Esophagus (tissue), 2 donors: ENCODE data around the gene HDGFL3. TPM values are rescaled to one million over a fixed set of nuclear protein-coding genes. Genes with fewer than 3 reads are reported as not detected.
"Not testable (repeated sequence)": the region's sequence is repeated elsewhere in the genome, so short reads cannot be mapped to it uniquely, and the experiment has no call there.

ENCODE experiments used
- H3K27ac ChIP-seq, 2 donors: one replicate each; pipeline ENCODE4 v1.5.1; 2013; ENCODE audit warnings: low read depth in 2 of 2, mild to moderate bottlenecking in 2 of 2, inconsistent platforms in 1 of 2, low read length in 1 of 2, moderate library complexity in 1 of 2
- H3K27me3 ChIP-seq, 2 donors: one replicate each; pipeline ENCODE4 v1.6.1; 2013; ENCODE audit warnings: low read length in 2 of 2, control low read depth in 1 of 2, mild to moderate bottlenecking in 1 of 2; ENCODE audit not compliant: insufficient read depth in 2 of 2, control insufficient read depth in 1 of 2
- H3K36me3 ChIP-seq, 2 donors: one replicate each; pipeline ENCODE4 v1.6.1; 2013; ENCODE audit warnings: low read length in 1 of 2; ENCODE audit not compliant: control insufficient read depth in 2 of 2, insufficient read depth in 2 of 2
- H3K4me1 ChIP-seq, 2 donors: one replicate each; pipeline ENCODE4 v1.6.1; 2013; ENCODE audit warnings: low read length in 1 of 2; ENCODE audit not compliant: control insufficient read depth in 2 of 2, insufficient read depth in 2 of 2
- H3K4me3 ChIP-seq, 2 donors: one replicate each; pipeline ENCODE4 v1.5.1; 2013; ENCODE audit warnings: low read length in 2 of 2, mild to moderate bottlenecking in 2 of 2, low read depth in 1 of 2, moderate library complexity in 1 of 2
- H3K9me3 ChIP-seq, 2 donors: one replicate each; pipeline ENCODE4 v1.6.1; 2013; ENCODE audit warnings: mild to moderate bottlenecking in 2 of 2, low read depth in 1 of 2, low read length in 1 of 2, moderate library complexity in 1 of 2; ENCODE audit not compliant: control insufficient read depth in 2 of 2, insufficient read depth in 1 of 2
- WGBS, 2 donors: extraction: QIAGEN DNeasy Blood & Tissue Kit; methylation state at CpG; one replicate each; pipeline ENCODE4 v1.1.7; 2013; 5-methylcytosine and 5-hydroxymethylcytosine counted together
- polyA plus RNA-seq, 2 donors: library from polyadenylated mRNA; stranded (reverse); fragments of 200-250 nt; gene quantifications; one replicate each; pipeline ENCODE4 v1.2.3, GENCODE V29; 2013
- donor health status: healthy with polysubstance abuse.
- donor health status: Bipolar disorder and iron deficiency.

The HDGFL3 gene
- polyA plus RNA-seq, 2 donors = 3.4 to 6.3 TPM

- Histone ChIP-seq H3K9me3 (no peaks in the 10 kb centered on the region), H3K4me3 (no peak overlapping the region), H3K27ac (no peak overlapping the region), H3K4me1 (no peaks in the 10 kb centered on the region), H3K27me3 (no peaks in the 10 kb centered on the region), H3K36me3 (no peaks in the 10 kb centered on the region)
- WGBS, 2 donors = 84 to 87% methylated on average over 1 of the region's 1 CpG
These were observed 54.3 kb downstream of the HDGFL3 start for GRCh38 chr15:83153288-83153687.

DNA sequence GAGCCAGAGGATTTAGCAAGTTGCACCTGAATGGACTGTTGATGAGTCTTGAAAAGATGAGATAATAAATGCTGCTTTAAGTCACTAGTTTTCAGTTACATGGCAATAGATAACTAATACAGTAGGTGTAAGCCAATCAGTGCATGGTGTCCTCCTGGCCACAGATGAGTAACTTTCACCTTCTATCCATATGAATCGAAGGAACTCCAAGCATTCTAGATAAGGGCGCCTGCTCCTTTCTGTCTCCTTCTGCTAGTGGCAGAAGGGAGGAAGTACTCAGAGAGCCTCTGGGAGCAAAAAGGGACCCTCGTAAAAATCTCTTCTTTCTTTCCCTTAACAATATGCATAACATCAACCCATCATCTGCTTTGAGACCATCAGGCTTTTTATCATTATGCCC, 62.9 kb downstream of the HDGFL3 start:
- H3K27me3 ChIP-seq = no peaks in the 10 kb centered on the region
- no peaks in the 10 kb centered on the region for H3K4me1 ChIP-seq
- H3K4me3 ChIP-seq = no peak overlapping the region
- H3K36me3 ChIP-seq = no peaks in the 10 kb centered on the region
- no peak overlapping the region for H3K27ac ChIP-seq
- WGBS, 2 donors = 93 to 99% methylated on average over 3 of the region's 3 CpGs
- H3K9me3 ChIP-seq = no peaks in the 10 kb centered on the region

DNA sequence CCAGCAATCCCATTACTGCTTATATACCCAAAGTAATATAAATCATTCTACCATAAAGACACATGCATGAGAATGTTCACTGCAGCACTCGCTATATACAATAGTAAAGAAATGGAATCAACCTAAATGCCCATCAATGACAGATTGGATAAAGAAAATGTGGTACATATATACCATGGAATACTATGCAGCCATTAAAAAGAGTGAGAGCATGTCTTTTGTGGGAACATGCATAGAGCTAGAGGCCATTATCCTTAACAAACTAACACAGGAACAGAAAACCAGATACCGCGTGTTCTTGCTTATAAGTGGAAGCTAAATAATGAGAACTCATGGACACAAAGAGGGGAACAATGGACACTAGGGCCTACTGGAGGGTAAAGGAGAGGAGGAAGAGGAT, 65.5 kb downstream of the HDGFL3 start:
- not testable (repeated sequence) for H3K4me1 ChIP-seq, H3K4me3 ChIP-seq, H3K36me3 ChIP-seq, H3K9me3 ChIP-seq, H3K27me3 ChIP-seq, H3K27ac ChIP-seq
- 98 to 99% methylated on average over 3 of the region's 3 CpGs for WGBS, 2 donors

GRCh38 chr15:83132861-83133523, 74.6 kb downstream of the HDGFL3 start:
- no peaks in the 10 kb centered on the region for H3K36me3 ChIP-seq
- no peaks in the 10 kb centered on the region for H3K9me3 ChIP-seq
- no peaks in the 10 kb centered on the region for H3K27me3 ChIP-seq
- no peak overlapping the region for H3K4me3 ChIP-seq
- whole genome bisulfite sequencing, 2 donors = 84 to 86% methylated on average over 4 of the region's 4 CpGs
- no peaks in the 10 kb centered on the region for H3K4me1 ChIP-seq
- H3K27ac ChIP-seq = no peak overlapping the region

DNA sequence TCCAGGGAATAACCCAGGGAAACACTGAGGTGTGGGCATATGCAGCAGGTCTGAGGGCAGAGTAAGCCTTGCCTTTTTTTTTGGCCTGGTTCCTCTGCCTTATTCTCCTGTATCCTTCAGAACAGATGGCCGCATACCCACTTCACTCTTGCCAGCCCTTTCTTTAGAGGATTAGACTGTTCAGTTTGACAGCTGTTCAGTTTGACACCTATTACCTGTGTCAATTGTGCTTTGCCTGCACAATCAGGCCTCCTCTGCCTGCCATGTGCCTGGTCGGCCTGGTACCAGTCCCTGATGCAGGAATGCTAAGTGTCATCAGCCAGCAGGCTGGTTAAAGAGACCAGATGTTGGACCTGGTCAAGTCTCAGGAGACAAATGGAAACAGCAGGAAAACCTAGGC, 77.8 kb downstream of the HDGFL3 start:
- WGBS, 2 donors = 84 to 90% methylated on average over 2 of the region's 2 CpGs
- Histone ChIP-seq H3K27ac (no peak overlapping the region), H3K4me1 (no peaks in the 10 kb centered on the region), H3K27me3 (no peaks in the 10 kb centered on the region), H3K36me3 (no peaks in the 10 kb centered on the region), H3K9me3 (no peaks in the 10 kb centered on the region), H3K4me3 (no peak overlapping the region)

DNA sequence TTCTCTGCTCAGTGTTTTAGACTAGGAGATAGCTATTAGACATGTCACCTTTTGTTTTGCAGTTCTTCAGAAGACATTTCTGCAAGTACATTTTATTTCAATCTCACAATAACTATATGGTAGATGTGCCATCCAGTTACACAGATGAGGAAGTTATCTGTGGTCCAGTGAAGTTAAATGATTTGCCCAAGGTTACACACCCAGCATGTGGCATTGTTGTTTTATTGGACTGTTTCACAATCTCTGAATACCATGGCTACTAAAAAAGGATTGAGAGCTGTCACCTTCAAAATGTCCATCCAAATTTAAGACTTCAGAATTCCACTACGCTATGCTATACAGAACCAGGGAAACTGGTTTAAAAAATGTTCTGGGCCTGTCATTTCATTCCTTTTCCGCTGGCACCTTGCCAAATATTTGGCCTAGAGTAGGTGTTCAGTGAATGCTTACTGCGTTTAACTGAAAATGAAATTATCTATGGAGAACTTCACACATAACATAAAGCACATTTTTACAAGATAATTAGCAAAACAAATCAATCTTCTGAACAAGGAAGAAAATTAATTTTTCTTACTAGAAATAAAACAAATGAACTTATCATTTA, 80.0 kb downstream of the HDGFL3 start:
- Histone ChIP-seq H3K4me1 (no peaks in the 10 kb centered on the region), H3K4me3 (no peak overlapping the region), H3K36me3 (no peaks in the 10 kb centered on the region), H3K27me3 (no peaks in the 10 kb centered on the region), H3K9me3 (no peaks in the 10 kb centered on the region), H3K27ac (no peak overlapping the region)
- WGBS, 2 donors = 61 to 68% methylated on average over 3 of the region's 3 CpGs

- Histone ChIP-seq H3K36me3 (no peaks in the 10 kb centered on the region), H3K4me3 (no peak overlapping the region), H3K9me3 (no peaks in the 10 kb centered on the region), H3K4me1 (no peaks in the 10 kb centered on the region), H3K27ac (no peak overlapping the region), H3K27me3 (no peaks in the 10 kb centered on the region)
- 94 to 95% methylated on average over 1 of the region's 1 CpG for WGBS, 2 donors
These were observed 84.1 kb downstream of the HDGFL3 start for GRCh38 chr15:83123529-83123928.

DNA sequence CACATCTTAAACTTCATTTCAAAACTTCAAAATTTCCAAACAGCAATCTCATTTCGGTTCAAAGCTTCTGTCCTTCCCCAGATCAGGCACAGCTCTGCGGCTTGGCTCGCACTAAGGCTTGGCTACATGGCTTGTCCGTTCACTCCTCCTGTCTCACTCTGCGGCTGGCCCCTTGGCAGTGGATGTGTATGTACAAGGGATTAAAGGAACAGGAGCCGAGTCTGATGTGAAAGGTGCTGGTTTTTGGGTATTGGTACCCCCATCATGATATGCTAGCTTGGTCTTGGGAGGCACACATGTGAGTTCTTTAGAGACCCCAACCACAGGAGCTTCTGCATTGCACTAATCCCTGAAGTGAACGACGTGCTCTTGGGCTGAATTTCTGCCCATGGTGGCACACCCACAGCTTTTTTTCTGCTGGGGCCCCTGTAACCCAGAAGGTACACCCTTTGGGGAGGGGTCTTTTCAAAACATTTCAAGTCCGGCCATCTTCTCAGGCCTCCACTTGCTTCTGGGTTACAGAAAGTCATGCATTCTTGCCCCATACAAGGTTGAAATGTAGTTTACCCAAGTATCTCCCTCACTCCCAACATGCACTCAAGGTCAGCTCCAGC, 87.5 kb downstream of the HDGFL3 start:
- 83 to 87% methylated on average over 9 of the region's 9 CpGs for WGBS, 2 donors
- Histone ChIP-seq H3K4me3 (no peak overlapping the region), H3K36me3 (no peaks in the 10 kb centered on the region), H3K4me1 (no peaks in the 10 kb centered on the region), H3K27ac (no peak overlapping the region), H3K27me3 (no peaks in the 10 kb centered on the region), H3K9me3 (no peaks in the 10 kb centered on the region)

GRCh38 chr15:83118968-83119367, 88.7 kb downstream of the HDGFL3 start:
- Histone ChIP-seq H3K27me3 (no peaks in the 10 kb centered on the region), H3K9me3 (no peaks in the 10 kb centered on the region), H3K4me1 (no peaks in the 10 kb centered on the region), H3K36me3 (no peaks in the 10 kb centered on the region), H3K27ac (no peak overlapping the region), H3K4me3 (no peak overlapping the region)
- WGBS, 2 donors = 87 to 91% methylated on average over 4 of the region's 4 CpGs
